ENCODE data around the gene NAPSA. TPM values are rescaled to one million over a fixed set of nuclear protein-coding genes. Genes with fewer than 3 reads are reported as not detected.

Gene NAPSA
- total and polyA plus RNA-seq, 9 of the 15 experiments (the other 6 are each of a cell fraction or from before 2014, with no cell fraction given), result 0.25 to 1.9 (median 0.69) TPM

GRCh38 chr19:50329146-50329925 is 36.1 kb downstream of the NAPSA start, which contains the start of gene KCNC3 (continued):
- TF ChIP-seq ARID4B (CRISPR knock-in tag; IDR thresholded peaks at IDR 0.05), result peak; percentile 39; the same call in 1 of the 2 replicates
- TF ChIP-seq ZNF41 (CRISPR knock-in tag; conservative IDR thresholded peaks at IDR 0.05), result no peak
- TF ChIP-seq CEBPG (CRISPR knock-in tag; IDR thresholded peaks at IDR 0.05), result no peak
- TF ChIP-seq CEBPG (tag; conservative IDR thresholded peaks at IDR 0.05 in 1 of 2, IDR thresholded peaks at IDR 0.05 in 1 of 2), result no peak
- TF ChIP-seq ZBTB34 (CRISPR knock-in tag; IDR thresholded peaks at IDR 0.05), result no peak
- TF ChIP-seq SIX5 (IDR thresholded peaks at IDR 0.05; ENCODE audit: borderline replicate concordance in 1 of 2, insufficient read depth in 1 of 2, low read depth in 1 of 2, low read length in 2 of 2), result no peak
- no peak for TF ChIP-seq SREBF2 (CRISPR knock-in tag; IDR thresholded peaks at IDR 0.05)
- no peak for TF ChIP-seq ETV6 (IDR thresholded peaks at IDR 0.05; ENCODE audit: borderline replicate concordance in 1 of 2, low read depth in 2 of 2, low read length in 1 of 2)
- no peak for TF ChIP-seq ETV6 (CRISPR knock-in tag; IDR thresholded peaks at IDR 0.05; ENCODE audit: borderline replicate concordance)
- no peak; the same call in 1 of the 2 replicates for TF ChIP-seq ZKSCAN1 (IDR thresholded peaks at IDR 0.05; ENCODE audit: low read depth, low read length)
- TF ChIP-seq ZNF175 (CRISPR knock-in tag; IDR thresholded peaks at IDR 0.05; ENCODE audit: low read depth), result no peak
- TF ChIP-seq TRIM25 (IDR thresholded peaks at IDR 0.05; ENCODE audit: borderline replicate concordance), result no peak
- no peak for TF ChIP-seq ATF2 (CRISPR knock-in tag; IDR thresholded peaks at IDR 0.05)
- TF ChIP-seq KLF1 (tag; IDR thresholded peaks at IDR 0.05), result no peak
- no peak for TF ChIP-seq U2AF1 (optimal IDR thresholded peaks at IDR 0.05; ENCODE audit: low read depth, low read length)
- TF ChIP-seq ZNF224 (CRISPR knock-in tag; IDR thresholded peaks at IDR 0.05), result no peak
- 0 out of 2 replicates have a peak, but pooled peaks have one; percentile 29 for TF ChIP-seq EHMT2 (IDR thresholded peaks at IDR 0.05)
- TF ChIP-seq BCL6 (CRISPR knock-in tag; IDR thresholded peaks at IDR 0.05), result no peak
- TF ChIP-seq MAFG (tag; conservative IDR thresholded peaks at IDR 0.05), result no peak

Data from K562 (cell line).